GM19193 (cell line): ENCODE data around the gene FETUB.

Experiments used
- POLR2A ChIP-seq: IDR thresholded peaks from 4 replicates; pipeline ENCODE4 v1.6.1; 2011; ENCODE audit not compliant: insufficient read depth, insufficient read length; ENCODE audit errors: extremely low read depth

The FETUB gene

GRCh38 chr3:186622651-186623310, 17.4 kb upstream of the FETUB start:
- TF ChIP-seq POLR2A, result no peak

GRCh38 chr3:186624598-186624997, 15.6 kb upstream of the FETUB start:
- TF ChIP-seq POLR2A, result no peak

DNA sequence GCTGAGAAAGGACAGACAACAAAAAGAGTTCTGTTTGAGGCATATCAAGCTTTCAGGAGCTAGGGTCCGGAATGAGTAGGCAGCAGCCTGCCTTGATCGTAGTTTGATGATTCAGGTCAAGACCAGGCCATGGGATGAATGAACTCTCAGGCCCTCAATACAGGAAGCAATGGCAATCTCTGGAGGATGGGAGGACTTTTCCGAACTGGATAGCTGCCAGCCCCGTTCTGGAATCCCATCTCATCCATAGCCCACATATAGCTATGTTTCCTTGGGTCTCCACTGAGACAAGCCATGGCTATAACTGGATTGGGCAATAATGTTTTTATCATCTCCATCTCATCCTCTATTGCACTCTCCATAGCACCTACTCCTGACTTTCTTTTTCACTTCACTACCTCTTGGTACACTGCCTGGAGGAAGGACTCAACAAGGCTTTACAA, 14.6 kb upstream of the FETUB start:
- no peak for TF ChIP-seq POLR2A

DNA sequence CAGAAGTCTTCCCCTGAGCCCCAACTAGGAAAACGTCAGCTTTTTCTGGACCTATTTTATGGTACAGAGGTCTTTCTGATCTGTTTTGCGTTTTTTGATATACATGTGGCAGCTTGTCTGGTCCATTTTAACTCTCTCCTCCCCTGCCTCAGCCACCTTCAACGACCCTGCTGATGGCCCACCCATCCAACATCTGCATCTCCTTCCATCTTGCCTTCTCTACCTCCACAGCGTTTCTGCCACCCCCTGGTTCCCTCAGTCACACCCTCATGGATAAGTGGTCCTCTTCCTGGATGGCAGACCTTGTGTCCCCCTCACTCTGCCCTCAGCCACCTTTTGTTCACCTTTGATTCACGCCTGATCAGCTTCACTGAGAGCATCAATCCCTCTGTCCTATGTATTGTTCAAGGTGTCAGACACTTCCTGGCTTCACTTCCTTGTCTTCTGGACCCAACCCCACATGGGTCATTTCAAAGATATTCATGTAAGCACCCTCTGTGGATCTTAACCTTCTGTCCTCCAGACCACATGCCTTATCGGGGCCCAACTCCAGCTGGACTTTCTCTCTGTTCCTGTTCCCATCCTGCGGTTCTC, 13.8 kb upstream of the FETUB start:
- no peak for TF ChIP-seq POLR2A

- no peak for TF ChIP-seq POLR2A
Observed at GRCh38 chr3:186627852-186628414, 12.3 kb upstream of the FETUB start.

GRCh38 chr3:186628756-186629155, 11.4 kb upstream of the FETUB start:
- TF ChIP-seq POLR2A, result no peak

- TF ChIP-seq POLR2A, result no peak
Observed at GRCh38 chr3:186630950-186631641, 9.1 kb upstream of the FETUB start.

DNA sequence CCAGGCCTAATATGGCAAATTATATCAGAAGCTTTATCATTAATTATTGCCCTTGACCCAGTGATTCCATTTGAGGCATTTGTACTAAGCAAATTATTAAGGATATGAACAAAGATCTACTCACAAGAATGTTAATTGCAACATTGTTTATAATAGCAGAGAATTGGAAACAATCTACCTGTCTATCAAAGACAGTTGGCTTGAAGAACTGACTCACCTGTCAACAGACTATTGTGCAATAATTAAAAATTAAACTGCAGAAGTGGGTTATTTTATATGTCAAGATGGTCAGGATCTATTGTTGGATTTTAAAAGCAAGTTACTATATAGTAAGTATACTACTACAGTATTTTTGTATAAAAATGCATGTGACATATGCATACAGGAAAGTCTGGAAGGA, 6.7 kb upstream of the FETUB start:
- TF ChIP-seq POLR2A, result no peak

- TF ChIP-seq POLR2A, result no peak
Observed at GRCh38 chr3:186635532-186635931, 4.7 kb upstream of the FETUB start.

- TF ChIP-seq POLR2A, result no peak
Observed at GRCh38 chr3:186636536-186636935, 3.7 kb upstream of the FETUB start.

- no peak for TF ChIP-seq POLR2A
Observed at GRCh38 chr3:186637686-186638085, 2.5 kb upstream of the FETUB start.

DNA sequence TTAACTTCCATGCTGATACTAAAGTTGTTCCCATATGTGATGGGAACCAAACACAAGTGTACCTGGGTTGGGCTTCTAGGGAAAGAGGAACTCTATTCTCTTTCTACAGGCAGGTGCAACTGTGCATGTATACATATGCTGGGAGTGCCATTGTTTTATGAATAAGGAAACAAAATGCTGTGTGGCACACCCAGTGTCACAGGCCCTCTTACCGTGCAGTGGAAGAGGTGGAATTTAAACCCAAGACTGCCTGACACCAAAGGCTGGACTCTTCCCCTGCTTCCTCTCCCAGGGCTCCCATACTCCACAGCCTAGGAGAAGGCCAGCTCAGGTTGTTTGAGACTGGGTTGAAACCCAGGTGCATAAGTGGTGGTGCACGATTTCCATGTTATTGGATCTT, 1.9 kb upstream of the FETUB start:
- no peak for TF ChIP-seq POLR2A

- TF ChIP-seq POLR2A, result no peak
Observed at GRCh38 chr3:186640473-186640818, 247 bp downstream of the FETUB start.

DNA sequence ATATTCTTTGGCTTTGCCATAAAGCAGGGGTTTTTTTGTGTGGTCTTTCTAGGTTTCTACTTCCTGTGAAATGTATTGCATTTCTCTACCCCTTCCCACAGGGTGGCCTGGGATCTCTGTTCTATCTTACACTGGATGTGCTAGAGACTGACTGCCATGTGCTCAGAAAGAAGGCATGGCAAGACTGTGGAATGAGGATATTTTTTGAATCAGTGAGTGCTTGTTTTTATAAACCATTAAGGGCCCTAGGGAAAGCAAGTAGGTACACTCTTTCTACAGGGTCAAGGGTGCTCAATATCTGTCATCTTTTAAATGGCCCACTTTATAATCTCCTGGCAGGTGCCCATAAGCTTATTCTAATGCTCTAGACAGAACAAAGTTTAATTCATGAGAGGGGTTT, 730 bp downstream of the FETUB start:
- no peak for TF ChIP-seq POLR2A

DNA sequence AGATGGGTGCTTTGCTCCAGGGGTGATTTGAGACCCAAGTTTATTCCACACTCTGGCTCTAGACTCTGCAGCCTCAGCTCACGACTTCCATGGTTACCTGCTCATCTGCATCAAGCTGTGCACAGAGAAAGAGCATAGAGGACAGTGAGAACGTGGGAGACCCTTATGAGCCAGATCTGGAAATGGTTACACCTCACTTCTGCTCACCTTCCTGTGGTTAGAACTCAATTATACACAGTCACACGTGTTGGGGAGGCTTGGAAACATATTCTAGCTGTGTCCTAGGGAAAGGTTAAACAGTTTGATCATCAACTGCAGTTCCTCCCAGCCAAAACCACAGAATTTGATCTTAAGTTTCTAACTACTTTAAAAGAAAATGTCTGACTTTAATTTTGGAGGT, 1.8 kb downstream of the FETUB start:
- no peak for TF ChIP-seq POLR2A

GRCh38 chr3:186643493-186643892, 3.3 kb downstream of the FETUB start:
- no peak for TF ChIP-seq POLR2A
